ENCODE data around the gene CEP170B. TPM values are rescaled to one million over a fixed set of nuclear protein-coding genes. Genes with fewer than 3 reads are reported as not detected.

The CEP170B gene
- total and polyA plus RNA-seq, 2 of the 13 experiments (the other 11 are each of a cell fraction or from before 2014, with no cell fraction given): 4.3 to 8.8 TPM

- TF ChIP-seq E2F5 (CRISPR knock-in tag; conservative IDR thresholded peaks at IDR 0.05) (no peak; the same call in 1 of the 2 replicates), MTA1 (CRISPR knock-in tag; IDR thresholded peaks at IDR 0.05; ENCODE audit: borderline replicate concordance) (peak; percentile 59; the same call in 1 of the 2 replicates), ZNF230 (CRISPR knock-in tag; IDR thresholded peaks at IDR 0.05) (0 out of 2 replicates have a peak, but pooled peaks have one; percentile 48), PHF5A (CRISPR knock-in tag; IDR thresholded peaks at IDR 0.05; ENCODE audit: low read depth, unreplicated experiment) (no peak), MXD3 (CRISPR knock-in tag; IDR thresholded peaks at IDR 0.05) (peak; percentile 57; the same call in 1 of the 2 replicates), POLR2G (IDR thresholded peaks at IDR 0.05; ENCODE audit: low read depth, low read length) (peak; percentile 94), IKZF1 (IDR thresholded peaks at IDR 0.05) (no peak), ZNF513 (CRISPR knock-in tag; conservative IDR thresholded peaks at IDR 0.05) (no peak), MTF1 (CRISPR knock-in tag; IDR thresholded peaks at IDR 0.05) (no peak), RBFOX2 (IDR thresholded peaks at IDR 0.05; ENCODE audit: low read depth, low read length) (peak; percentile 84), ZUFSP (CRISPR knock-in tag; IDR thresholded peaks at IDR 0.05; ENCODE audit: borderline replicate concordance) (no peak), REXO4 (CRISPR knock-in tag; IDR thresholded peaks at IDR 0.05; ENCODE audit: borderline replicate concordance) (no peak), NCOA1 (CRISPR knock-in tag; IDR thresholded peaks at IDR 0.05) (no peak), MIER2 (CRISPR knock-in tag; IDR thresholded peaks at IDR 0.05) (no peak), KDM5A (IDR thresholded peaks at IDR 0.05; ENCODE audit: borderline replicate concordance, low read length) (no peak; the same call in 1 of the 2 replicates), ZFAT (CRISPR knock-in tag; conservative IDR thresholded peaks at IDR 0.05) (no peak), STAT6 (CRISPR knock-in tag; IDR thresholded peaks at IDR 0.05; ENCODE audit: borderline replicate concordance) (no peak), RORA (CRISPR knock-in tag; IDR thresholded peaks at IDR 0.05) (no peak), ZBTB3 (CRISPR knock-in tag; IDR thresholded peaks at IDR 0.05; ENCODE audit: borderline replicate concordance, low read depth) (no peak), ZNF850 (CRISPR knock-in tag; conservative IDR thresholded peaks at IDR 0.05) (0 out of 2 replicates have a peak, but pooled peaks have one; percentile 88), SKI (IDR thresholded peaks at IDR 0.05; ENCODE audit: partially characterized antibody) (peak; percentile 46), THAP11 (CRISPR knock-in tag; IDR thresholded peaks at IDR 0.05) (peak; percentile 59)
Measured at GRCh38 chr14:104864267-104865080, 594 bp upstream of the CEP170B start (continued).
